Endothelial cell of umbilical vein (primary cell): ENCODE results near the gene PRPF19. TPM values are rescaled to one million over a fixed set of nuclear protein-coding genes. Genes with fewer than 3 reads are reported as not detected.

Source experiments
- BruUV-seq: library from RNA; stranded (reverse); fragments of 400-500 nt; replicated peaks from 2 replicates; lab custom pipeline; 2021; lab: Mats Ljungman, UMichigan
- CTCF ChIA-PET: fragments of 300-600, 350-600 bp; sonication (Branson Sonifier 250); formaldehyde crosslinking; loops from one replicate; lab custom pipeline; 2021; ENCODE audit warnings: antibody characterized with exemption, inconsistent platforms; lab: Charles Lee
- POLR2A ChIA-PET: fragments of 300-600, 350-600 bp; sonication (Branson Sonifier 250); formaldehyde crosslinking; loops from one replicate; lab custom pipeline; 2021; ENCODE audit warnings: antibody characterized with exemption, inconsistent platforms; lab: Charles Lee
- DNase-seq: peaks from one replicate; pipeline ENCODE4 v3.0.0-alpha.2; 2011; ENCODE audit warnings: low read depth, low spot score
- FAIRE-seq: peaks from 2 replicates; lab custom pipeline; 2011; peaks lifted over from hg19 to GRCh38; lab: Jason Lieb, UNC
- H2AFZ ChIP-seq: 2 replicates; pipeline ENCODE4 v1.6.0; 2012; ENCODE audit warnings: low read depth, low read length, control low read depth, inconsistent platforms
- H3K27ac ChIP-seq: 2 replicates; pipeline ENCODE4 v1.5.1; 2011; ENCODE audit warnings: low read depth, mild to moderate bottlenecking, control low read depth, low read length, moderate library complexity; ENCODE audit not compliant: insufficient read depth
- H3K27me3 ChIP-seq, 2 experiments: 2 replicates each; pipeline versions ENCODE4 v1.6.0 to v1.6.1; 2011; ENCODE audit warnings: low read length in 2 of 2, mixed read lengths in 1 of 2; ENCODE audit not compliant: control insufficient read depth in 2 of 2, insufficient read depth in 2 of 2
- H3K36me3 ChIP-seq, 2 experiments: 2 replicates in 1 of 2; 3 replicates in 1 of 2; pipeline ENCODE4 v1.5.1; 2011; ENCODE audit warnings: low read length in 2 of 2, mild to moderate bottlenecking in 1 of 2, moderate library complexity in 1 of 2; ENCODE audit not compliant: control insufficient read depth in 2 of 2, insufficient read depth in 2 of 2; ENCODE audit errors: extremely low read depth in 1 of 2
- H3K4me1 ChIP-seq: 3 replicates; pipeline ENCODE4 v1.5.1; 2011; ENCODE audit warnings: mild to moderate bottlenecking, low read length; ENCODE audit not compliant: control insufficient read depth, insufficient read depth; ENCODE audit errors: extremely low read depth
- H3K4me2 ChIP-seq: 2 replicates; pipeline ENCODE4 v1.6.1; 2011; ENCODE audit warnings: low read length, control low read depth, mixed read lengths; ENCODE audit not compliant: insufficient read depth
- H3K4me3 ChIP-seq, 3 experiments: fragments of 200-600 bp in 1 of 3; sonication (generic), shearing (Covaris generic) in 1 of 3; replicated peaks in 1 of 3; 2 replicates each; pipeline ENCODE4 v1.5.1; 2011 to 2016; ENCODE audit warnings: control low read depth in 3 of 3, low read length in 3 of 3, mild to moderate bottlenecking in 2 of 3, inconsistent platforms in 1 of 3, low read depth in 1 of 3, moderate library complexity in 1 of 3; ENCODE audit not compliant: insufficient read depth in 1 of 3
- H3K79me2 ChIP-seq: 2 replicates; pipeline ENCODE4 v1.6.0; 2012; ENCODE audit warnings: low read length, inconsistent platforms; ENCODE audit not compliant: control insufficient read depth, insufficient read depth
- H3K9ac ChIP-seq: replicated peaks from 2 replicates; pipeline ENCODE3; 2011; ENCODE audit warnings: low read length, control low read depth; ENCODE audit not compliant: insufficient read depth; ENCODE audit errors: extremely low read depth
- H3K9me1 ChIP-seq: replicated peaks from 3 replicates; pipeline ENCODE4 v1.6.0; 2011; ENCODE audit warnings: mild to moderate bottlenecking, low read length; ENCODE audit not compliant: control insufficient read depth, insufficient read depth; ENCODE audit errors: extremely low read depth
- H3K9me3 ChIP-seq: replicated peaks from 2 replicates; pipeline ENCODE4 v1.5.1; 2012; ENCODE audit warnings: low read length, inconsistent platforms; ENCODE audit not compliant: control insufficient read depth, insufficient read depth
- H4K20me1 ChIP-seq: replicated peaks from 2 replicates; pipeline ENCODE3; 2011; ENCODE audit warnings: mild to moderate bottlenecking, low read length; ENCODE audit not compliant: control insufficient read depth, insufficient read depth; ENCODE audit errors: extremely low read depth
- CTCF ChIP-seq, 2 donors: IDR thresholded peaks; 1 replicate in 1 of 2; 2 replicates in 1 of 2; pipeline ENCODE4 v1.5.1; 2011; ENCODE audit warnings: low read length in 2 of 2, mild to moderate bottlenecking in 2 of 2, moderate library complexity in 2 of 2, control low read depth in 1 of 2, inconsistent platforms in 1 of 2, low read depth in 1 of 2; ENCODE audit not compliant: insufficient read depth in 1 of 2; ENCODE audit errors: extremely low read depth in 1 of 2
- EZH2 ChIP-seq: IDR thresholded peaks from 2 replicates; pipeline ENCODE4 v1.6.1; 2012; ENCODE audit warnings: borderline replicate concordance, low read depth, mild to moderate bottlenecking, moderate library complexity, low read length, inconsistent platforms; ENCODE audit not compliant: severe bottlenecking
- FOS ChIP-seq: IDR thresholded peaks from 2 replicates; pipeline ENCODE4 v1.6.1; 2011; ENCODE audit warnings: mild to moderate bottlenecking, low read length, moderate library complexity, borderline replicate concordance; ENCODE audit not compliant: insufficient read depth
- GATA2 ChIP-seq: IDR thresholded peaks from 2 replicates; pipeline ENCODE4 v1.7.0; 2011; ENCODE audit warnings: low read depth, mild to moderate bottlenecking, moderate library complexity, mixed read lengths, low read length; ENCODE audit not compliant: insufficient read length, insufficient read depth
- JUN ChIP-seq: IDR thresholded peaks from 2 replicates; pipeline ENCODE4 v1.6.1; 2011; ENCODE audit warnings: borderline replicate concordance, low read depth; ENCODE audit not compliant: insufficient read length, insufficient read depth
- MYC ChIP-seq: IDR thresholded peaks from one replicate; pipeline ENCODE4 v1.6.1; 2011; ENCODE audit warnings: mild to moderate bottlenecking, low read depth, low read length
- POLR2A ChIP-seq: IDR thresholded peaks from 2 replicates; pipeline ENCODE4 v1.6.1; 2012; ENCODE audit warnings: low read depth, mild to moderate bottlenecking, control low read depth, low read length
- POLR2AphosphoS5 ChIP-seq: IDR thresholded peaks from 2 replicates; pipeline ENCODE4 v1.6.1; 2012; ENCODE audit warnings: low read depth, mild to moderate bottlenecking, control low read depth, low read length, moderate library complexity; ENCODE audit not compliant: insufficient read depth
- dilution Hi-C: fragments of 300-500 bp; cut with MboI; formaldehyde crosslinking; loops from one replicate; pipeline ENCODE4 v1.15.0; 2019; ENCODE audit warnings: low sequenced_read_pairs; ENCODE audit not compliant: extremely low pct_ligation_motif_present
- intact Hi-C: fragments of 100-400 bp; cut with micrococcal nuclease; formaldehyde crosslinking; loops from one replicate; pipeline ENCODE4 v1.10.0; 2022
- polyA plus RNA-seq, 4 experiments: library from polyadenylated mRNA; depleted of rRNA in 3 of 4; stranded (reverse) in 3 of 4; unstranded in 1 of 4; fragments of >200 nt; gene quantifications; 2 replicates each; pipeline versions ENCODE4 v1.2.1 to v1.2.3, GENCODE V29; 2011 to 2012; ENCODE audit warnings: missing spikeins in 1 of 4
- total RNA-seq: library from RNA; stranded (reverse); gene quantifications from 2 replicates; pipeline ENCODE4 v1.2.3, GENCODE V29; 2021
- TF ChIP-seq, protein P1 (sequence below): IDR thresholded peaks from 2 replicates; pipeline ENCODE4 v1.6.1; 2011; ENCODE audit not compliant: insufficient read depth, insufficient read length

PRPF19 gene
- total and polyA plus RNA-seq, 2 donors (not counting 3 experiments of a cell fraction or from before 2014, with no cell fraction given): 97.1 to 126 TPM

DNA sequence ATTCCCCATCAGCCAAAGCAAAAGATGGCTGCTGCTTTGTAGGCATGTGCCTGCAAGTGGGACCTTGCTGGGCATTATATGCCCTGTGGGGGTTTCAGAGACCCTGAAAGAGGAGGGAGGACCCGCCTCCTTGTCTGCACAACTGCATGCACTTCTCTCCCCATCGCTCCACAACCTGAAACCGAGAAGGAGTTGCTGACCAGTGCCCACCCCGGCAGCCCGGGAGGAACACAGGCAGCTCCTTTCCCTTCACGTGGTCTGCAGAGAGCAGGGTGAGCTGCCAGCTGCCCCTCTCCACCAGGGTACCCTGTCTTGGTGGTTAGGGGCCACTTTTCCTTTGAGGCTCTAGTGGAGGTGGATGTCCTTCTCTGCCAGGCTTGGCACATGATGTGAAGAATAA, 16.5 kb upstream of the PRPF19 start:
- peaks cover 3 to 23% of the 10 kb centered on the region in 2 experiments for H3K36me3 ChIP-seq
- CTCF ChIA-PET: no interaction called here

More for the DNA sequence above, 16.5 kb upstream of the PRPF19 start:
- Histone ChIP-seq H3K9me1 (no peaks in the 10 kb centered on the region), H3K79me2 (peaks cover 17% of the 10 kb centered on the region), H3K4me2 (no peak overlapping the region), H3K9me3 (no peaks in the 10 kb centered on the region), H4K20me1 (no peaks in the 10 kb centered on the region), H3K27ac (no peak overlapping the region), H3K27me3 (no peaks in the 10 kb centered on the region), H3K4me3 (no peak overlapping the region), H2AFZ (no peak overlapping the region), H3K9ac (no peak overlapping the region), H3K4me1 (peaks cover 31% of the 10 kb centered on the region)
- no peak for FAIRE-seq
- intact Hi-C loops: no loop called here
- BruUV-seq: TSS peak; percentile 18
- TF ChIP-seq JUN (no peak), MYC (no peak), EZH2 (no peak), POLR2AphosphoS5 (no peak), POLR2A (no peak), CTCF (IDR thresholded peaks at IDR 0.05; ENCODE audit: extremely low read depth in 1 of 2, insufficient read depth in 1 of 2, low read depth in 1 of 2, low read length in 2 of 2) (no peak), GATA2 (no peak), FOS (no peak)
- TF ChIP-seq, protein P1, sequence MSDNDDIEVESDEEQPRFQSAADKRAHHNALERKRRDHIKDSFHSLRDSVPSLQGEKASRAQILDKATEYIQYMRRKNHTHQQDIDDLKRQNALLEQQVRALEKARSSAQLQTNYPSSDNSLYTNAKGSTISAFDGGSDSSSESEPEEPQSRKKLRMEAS: no peak
- no peak for DNase-seq
- POLR2A ChIA-PET: no interaction called here
- dilution Hi-C loops: no loop called here
